Stimulated activated CD4-positive, alpha-beta T cell treated with anti-CD3 and anti-CD28 coated beads, Interleukin-15, amount 100 ng/mL, for 1 hour (primary cell): Measurements from ENCODE around the gene ATP4B.

Experiments
- DNase-seq, 2 donors: peaks; one replicate each; pipeline ENCODE4 v3.0.0-alpha.2; 2020; ENCODE audit warnings: low read depth in 1 of 2, low spot score in 1 of 2

ATP4B gene

DNA sequence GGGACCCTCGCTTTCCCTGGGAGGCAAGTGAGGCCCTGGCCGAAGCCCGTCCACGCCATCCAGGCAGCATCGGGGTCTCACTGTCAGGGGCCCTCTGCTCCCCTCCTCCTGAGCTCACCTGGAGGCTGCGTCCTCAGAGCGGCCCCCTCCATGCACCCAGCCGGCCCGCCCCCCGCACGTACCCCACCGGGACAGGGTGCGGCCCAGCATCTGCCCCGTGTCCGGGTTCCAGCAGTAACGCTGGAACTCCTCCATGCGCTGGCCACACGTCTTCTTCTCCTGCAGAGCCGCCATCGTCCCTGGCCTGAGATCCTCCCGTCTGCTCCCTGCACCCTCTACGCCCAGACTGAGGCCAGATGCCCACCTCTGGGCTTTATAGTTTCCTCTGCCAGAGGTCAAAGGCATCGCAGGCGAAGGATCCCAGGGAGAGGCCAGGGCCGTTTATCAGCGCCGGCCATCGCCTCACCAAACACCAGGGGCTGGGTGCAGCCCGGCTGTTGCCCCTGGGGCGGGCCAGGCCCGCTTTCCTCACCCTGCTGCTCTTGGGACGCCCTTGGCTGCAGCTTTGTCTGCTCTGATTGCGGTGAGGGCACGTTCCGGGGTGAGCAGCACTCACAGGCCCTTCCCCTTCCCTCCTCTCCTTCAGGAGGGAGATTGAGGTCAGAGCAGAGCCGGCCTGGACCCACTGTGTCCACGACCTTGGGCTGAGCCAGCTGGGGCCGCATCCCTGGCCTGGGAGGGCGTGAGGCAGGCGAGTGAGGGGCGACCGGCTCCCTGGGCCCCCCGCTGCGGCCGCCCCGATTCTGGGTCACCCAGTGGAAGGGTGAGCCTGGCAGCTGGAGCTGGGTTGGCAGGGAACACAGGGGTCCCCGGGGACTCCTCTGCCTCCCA lies at the start of gene ATP4B:
ATP4B (minus strand) TSS at position 348 of the 891 bp plus-strand sequence; CDS start at position 294, 54 bp downstream.
- DNase-seq = no peak

DNA sequence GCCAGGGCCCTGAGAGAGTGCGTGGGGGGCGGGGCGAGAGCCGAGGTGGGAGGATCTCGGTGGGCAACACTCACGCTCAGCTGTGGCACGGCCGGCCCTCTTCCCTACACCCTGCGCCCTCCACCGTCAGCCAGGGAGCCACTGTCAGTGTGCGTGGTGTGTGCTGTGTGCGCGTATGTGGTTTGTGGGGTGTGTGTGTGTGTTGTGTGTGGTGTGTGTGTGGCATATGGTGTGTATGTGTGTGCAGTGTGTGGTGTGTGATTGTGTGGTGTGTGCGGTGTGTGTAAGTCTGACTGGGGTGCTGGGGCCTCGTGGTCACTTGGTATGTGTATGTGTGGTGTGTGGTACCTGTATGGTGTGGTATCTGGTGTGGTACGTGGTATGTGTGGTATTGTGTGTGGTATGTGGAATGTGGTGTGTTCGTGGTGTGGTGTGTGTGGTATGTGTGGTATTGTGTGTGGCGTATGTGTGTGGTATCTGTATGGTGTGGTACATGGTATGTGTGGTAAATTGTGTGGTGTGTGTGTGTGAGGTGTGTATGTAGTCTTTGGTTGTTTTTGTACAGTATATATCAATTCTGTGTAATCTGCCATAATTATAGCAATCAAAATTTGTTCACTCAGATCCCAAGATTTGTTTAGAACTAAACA lies 14.1 kb upstream of the ATP4B start:
- DNase-seq = no peak

DNA sequence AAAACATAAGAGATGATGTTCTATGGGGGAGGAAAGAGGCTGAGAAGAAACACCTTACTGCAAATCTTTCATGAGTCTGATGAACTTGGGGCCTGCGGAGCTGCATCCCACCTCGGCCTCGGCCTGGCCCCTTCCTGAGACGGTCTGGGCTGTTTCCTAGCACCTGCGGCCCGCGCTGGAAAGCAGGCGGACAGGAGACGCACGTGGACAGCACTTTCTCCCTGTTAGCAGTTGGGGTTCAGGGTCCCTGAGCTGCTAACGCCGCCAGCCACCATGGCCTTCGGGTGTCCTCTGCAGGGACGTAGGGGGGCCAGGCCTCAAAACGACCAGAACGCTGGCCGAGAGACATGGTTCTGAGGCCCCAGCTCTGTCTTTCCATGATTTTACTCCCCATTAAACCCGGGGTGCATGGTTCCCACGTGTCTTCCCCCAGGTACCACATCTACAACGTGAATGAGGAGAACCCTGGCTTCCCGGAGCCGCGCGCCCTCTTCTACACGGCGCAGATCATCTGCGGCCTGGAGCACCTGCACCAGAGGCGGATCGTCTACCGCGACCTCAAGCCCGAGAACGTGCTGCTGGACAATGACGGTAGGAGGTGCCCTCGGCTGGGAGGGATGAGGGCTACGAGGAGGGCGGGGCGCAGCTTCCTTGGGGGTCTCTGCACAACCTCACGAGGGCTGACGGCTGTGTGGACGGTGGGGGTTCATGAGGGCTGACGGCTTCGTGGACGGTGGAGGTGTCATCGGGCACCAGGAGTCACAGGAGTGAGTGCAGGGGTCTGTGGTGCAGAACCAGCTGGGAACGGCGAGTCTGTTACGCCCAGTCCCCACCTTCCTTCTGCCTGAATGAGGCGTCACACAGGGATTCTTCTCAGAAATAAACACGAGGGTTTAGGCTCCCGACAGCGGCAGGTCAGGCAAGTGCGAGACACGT lies 13.3 kb upstream of the ATP4B start:
- DNase-seq = no peak

DNA sequence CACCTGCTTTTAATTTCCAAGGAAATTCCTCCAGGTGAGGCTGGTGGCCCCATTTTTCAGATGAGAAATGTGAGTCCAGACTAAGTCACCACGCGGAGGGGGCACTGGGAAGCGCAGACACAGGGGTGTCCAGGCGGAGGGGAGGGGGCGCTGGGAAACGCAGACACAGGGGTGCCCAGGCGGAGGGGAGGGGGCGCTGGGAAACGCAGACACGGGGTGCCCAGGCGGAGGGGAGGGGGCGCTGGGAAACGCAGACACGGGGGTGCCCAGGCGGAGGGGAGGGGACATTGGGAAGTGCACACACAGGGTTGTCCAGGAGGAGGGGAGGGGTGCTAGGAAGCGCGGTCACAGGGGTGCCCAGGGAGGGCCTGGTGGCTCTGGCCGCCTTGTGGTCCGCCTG lies 12.5 kb upstream of the ATP4B start:
- DNase-seq = no peak

DNA sequence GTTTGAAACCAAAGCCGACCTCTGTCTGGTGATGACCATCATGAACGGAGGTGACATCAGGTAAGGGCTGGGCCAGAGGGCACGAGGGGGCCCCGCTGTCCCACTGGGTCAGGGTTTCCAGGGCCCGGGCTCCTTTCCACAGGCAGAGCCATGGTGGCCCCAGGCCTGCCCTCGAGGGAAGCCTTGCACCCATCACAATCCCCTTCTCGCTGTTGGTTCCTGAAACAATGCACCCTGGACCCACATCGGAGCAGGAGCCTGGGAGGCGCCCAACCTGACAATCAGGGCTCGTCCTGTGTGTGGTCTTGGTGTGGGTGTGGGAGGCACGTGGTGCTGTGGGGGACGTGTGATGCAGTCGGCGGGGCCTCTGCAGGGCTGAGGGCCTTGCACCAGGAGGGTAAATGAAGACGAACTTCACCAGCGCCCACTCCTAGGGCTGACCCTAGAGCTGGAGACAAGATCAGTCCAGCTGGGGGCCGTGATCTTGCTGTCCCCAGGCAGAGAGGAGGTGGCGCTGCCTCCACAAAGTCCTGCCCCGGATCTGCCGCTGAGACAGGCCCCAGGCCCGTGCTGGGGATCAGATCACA lies 11.8 kb upstream of the ATP4B start:
- DNase-seq = no peak

DNA sequence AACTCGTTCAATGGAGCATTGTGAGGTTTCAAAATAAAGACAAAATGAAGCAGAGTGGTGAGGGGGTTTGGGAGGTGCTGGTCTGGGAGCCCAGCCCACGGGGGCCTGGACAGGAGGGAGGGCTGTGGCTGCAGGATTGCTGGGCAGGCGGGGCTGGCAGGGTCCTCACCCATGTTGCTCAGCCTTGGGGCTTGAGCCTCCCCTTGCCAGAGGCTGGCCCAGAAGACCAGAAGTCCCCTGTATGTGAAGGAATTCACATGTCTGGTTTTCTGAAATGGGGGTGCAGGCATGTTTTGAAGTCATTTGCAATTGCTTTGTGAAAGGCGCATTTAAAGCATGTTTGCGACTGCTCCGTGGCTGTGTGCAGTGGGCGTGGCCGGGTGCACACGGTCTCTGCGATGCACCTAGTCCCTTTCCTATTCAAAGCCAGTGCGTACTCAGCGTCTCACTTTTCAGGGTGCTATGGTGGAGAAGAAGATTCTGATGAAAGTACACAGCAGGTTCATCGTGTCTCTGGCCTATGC lies 11.3 kb upstream of the ATP4B start:
- no peak for DNase-seq

DNA sequence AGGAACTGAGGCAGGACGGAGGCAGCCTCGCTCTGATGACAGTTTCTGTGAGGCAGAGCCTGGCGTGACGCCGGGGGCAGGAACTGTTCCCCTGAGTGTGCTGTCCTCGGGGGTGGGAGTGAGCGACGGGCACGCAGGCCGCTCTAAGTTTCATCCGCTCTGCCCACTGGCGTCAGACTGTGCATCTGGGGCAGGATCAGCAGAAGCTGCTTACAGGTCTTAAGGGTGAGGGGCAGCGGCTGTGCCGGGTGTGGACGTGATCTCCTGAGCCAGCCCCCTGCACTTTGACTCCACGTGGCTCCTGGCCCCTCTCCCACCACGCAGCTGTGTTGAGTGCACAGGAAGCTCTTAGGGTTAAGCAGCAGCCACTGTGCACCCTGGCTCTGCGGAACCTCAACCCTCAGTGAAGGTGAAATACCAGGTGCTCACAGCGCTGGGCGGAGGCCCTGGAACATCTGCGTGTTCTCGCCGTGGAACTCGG lies 10.5 kb upstream of the ATP4B start:
- no peak for DNase-seq

DNA sequence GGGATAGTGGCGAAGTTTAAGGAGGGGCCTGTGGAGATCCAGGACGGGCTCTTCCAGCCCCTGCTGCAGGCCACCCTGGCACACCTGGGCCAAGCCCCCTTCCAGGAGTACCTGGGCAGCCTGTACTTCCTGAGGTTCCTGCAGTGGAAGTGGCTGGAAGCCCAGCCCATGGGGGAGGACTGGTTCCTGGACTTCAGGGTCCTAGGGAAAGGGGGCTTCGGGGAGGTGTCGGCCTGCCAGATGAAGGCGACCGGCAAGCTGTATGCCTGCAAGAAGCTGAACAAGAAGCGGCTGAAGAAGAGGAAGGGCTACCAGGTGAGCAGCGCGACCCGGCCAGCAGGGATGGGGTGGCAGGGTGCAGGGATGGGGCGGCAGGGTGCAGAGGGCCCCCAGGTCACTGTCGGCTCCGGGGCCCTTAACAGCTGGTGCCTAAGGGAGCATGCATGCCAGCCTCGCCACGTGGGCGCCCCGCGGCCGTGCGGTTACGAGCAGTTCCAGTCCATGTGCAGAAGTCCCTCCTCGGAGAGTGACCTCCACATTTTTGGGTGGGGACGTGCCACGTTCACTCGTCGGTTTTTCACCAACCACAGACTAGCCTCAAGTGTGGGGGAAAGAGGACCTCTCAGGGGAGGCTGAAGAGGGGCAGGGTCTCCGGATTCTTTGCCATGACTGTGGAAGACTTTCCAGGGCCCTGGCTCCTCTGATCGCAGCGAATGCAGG lies 9.9 kb upstream of the ATP4B start:
- DNase-seq = no peak

DNA sequence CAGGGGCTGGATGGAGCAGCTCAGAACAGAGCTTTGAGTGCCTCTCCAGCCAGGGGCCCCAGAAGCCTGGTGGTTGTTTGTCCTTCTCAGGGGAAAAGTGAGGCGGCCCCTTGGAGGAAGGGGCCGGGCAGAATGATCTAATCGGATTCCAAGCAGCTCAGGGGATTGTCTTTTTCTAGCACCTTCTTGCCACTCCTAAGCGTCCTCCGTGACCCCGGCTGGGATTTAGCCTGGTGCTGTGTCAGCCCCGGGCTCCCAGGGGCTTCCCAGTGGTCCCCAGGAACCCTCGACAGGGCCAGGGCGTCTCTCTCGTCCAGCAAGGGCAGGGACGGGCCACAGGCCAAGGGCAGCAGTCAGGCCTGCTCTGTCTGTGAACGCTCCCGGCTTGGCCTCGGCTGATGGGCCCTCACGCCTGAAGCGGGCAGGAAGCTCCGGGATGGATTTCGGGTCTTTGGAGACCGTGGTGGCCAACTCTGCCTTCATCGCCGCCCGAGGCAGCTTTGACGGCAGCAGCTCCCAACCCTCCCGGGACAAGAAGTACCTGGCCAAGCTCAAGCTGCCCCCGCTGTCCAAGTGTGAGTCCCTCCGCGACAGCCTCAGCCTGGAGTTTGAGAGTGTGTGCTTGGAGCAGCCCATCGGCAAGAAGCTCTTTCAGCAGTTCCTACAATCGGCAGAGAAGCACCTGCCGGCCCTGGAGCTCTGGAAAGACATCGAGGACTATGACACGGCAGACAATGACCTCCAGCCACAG lies 9.1 kb upstream of the ATP4B start, which contains the start of gene GRK1:
GRK1 (plus strand) TSS at position 269 of the 751 bp plus-strand sequence; CDS start at position 437, 168 bp downstream.
- no peak for DNase-seq

DNA sequence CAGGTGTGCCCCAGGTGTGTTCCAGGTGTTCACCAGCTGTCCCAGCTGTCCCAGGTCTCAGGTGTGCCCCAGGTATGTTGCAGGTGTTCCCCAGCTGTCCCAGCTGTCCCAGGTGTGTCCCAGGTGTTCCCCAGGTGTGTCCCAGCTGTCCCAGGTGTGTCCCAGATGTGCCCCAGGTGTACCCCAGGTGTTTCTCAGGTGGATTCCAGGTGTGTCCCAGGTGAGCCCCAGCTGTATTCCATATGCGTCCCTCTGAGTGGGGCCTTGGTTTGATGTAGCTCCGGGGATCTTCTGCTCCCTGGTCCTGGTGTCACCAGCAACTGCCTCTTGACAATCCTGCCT lies 8.3 kb upstream of the ATP4B start:
- no peak for DNase-seq

DNA sequence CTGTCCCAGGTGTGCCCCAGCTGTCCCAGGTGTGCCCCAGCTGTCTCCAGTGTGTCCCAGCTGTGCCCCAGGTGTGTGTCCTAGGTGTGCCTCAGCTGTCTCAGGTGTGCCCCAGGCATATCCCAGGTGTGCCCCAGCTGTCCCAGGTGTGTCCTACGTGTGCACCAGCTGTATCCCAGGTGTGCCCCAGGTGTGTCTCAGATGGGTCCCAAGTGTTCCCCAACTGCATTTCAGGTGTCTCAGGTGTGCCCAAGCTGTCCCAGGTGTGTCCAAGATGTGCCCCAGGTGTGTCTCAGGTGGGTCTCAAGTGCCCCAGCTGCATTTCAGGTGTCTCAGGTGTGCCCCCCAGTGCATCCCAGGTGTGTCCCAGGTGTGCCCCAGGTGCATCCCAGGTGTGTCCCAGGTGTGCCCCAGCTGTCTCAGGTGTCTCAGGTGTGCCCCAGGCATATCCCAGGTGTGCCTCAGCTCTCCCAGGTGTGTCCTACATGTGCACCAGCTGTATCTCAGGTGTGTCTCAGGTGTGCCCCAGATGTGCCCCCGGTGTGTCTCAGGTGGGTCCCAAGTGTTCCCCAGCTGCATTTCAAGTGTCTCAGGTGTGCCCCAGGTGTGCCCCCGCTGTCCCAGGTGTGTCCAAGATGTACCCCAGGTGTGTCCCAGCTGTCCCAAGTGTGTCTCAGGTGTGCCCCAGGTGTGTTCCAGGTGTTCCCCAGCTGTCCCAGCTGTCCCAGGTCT lies 7.8 kb upstream of the ATP4B start:
- DNase-seq = no peak

DNA sequence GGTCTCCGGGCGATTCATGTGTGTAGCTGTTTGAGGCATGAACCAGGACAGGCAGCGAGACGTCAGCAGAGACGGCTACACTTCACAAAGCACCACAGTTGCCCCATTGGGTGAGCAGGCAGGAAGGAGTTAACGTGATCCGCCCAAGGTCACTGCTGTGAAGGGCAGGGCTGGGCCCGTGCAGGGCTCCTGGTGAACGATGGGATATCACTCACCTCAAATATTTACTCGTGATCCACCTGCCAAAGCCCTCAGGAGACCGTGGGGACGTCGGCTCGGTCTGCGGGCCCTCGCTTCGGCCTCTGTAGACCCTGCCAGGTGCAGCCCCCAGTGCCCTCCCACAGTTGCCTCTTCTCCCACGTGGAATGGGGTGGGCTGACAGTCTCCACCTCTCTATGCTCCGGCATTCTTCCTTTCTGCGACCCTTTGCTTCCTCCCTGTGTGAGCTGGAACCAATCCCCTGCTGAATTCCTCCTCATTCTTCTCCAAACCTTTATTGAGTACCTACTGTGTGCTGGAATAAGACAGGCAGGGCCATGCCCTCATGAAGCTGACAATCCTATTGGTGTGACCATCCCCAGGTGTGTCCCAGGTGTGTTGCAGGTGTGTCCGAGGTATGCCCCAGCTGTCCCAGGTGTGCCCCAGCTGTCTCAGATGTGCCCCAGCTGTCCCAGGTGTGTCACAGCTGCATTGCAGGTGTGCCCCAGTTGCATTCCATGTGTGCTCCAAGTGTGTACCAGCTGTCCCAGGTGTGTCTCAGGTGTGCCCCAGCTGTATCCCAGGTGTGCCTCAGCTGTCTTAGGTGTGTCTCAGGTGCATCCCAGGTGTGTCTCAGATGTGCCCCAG lies 7.0 kb upstream of the ATP4B start:
- no peak for DNase-seq

DNA sequence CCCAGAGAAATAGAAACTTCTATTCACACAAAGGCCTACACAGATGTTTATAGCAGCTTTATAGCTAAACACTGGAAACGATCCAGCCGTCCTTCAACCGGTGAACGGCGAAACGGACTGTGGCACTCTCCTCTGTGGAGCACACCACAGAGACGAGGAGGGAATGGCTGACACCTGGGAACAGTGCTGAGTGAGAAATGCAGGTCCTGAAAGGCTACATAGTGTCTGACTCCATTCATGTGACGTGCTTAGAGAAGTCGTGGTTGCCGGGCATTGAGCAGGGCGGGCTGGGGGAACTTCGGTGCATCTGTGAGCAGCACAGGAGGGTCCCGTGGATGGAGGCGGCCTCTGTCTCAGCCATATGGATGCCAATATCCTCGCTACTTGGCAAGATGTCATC lies 5.9 kb upstream of the ATP4B start:
- no peak for DNase-seq

DNA sequence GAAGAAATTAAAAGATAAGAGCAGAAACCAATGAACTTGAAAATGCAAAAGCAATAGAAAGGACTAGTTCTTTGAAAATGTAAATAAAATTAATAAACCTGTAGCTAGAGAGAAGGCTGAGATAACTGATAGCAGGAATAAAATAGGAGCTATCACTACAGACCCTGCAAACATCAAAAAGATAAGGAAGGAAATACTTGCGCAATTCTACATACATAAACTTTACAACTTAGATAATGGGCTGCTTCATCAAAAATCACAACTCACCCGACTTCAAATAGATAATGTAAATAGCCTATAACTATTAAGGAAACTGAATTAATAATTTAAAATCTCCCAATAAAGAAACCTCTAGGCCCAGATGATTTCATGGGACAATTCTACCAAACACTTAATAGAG lies 3.5 kb upstream of the ATP4B start:
- no peak for DNase-seq

DNA sequence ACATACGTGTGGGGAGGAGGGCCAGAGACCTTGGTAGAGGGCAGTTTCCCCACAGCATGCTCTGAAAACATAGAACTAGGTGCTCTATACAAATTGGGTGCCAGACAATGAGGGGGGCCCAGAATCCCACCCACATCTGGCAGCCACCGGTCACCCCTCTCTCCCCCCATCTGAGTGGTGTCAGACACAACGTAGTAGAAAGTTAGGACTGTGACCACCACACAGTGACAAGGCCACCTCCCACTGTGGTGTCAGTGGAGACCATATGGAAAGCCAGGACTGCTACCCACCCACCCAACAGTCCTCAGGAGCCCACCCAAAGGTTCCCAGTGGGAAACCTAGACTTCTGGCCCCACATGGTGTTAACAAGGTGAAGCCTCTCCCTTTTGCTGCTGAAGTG lies 2.1 kb upstream of the ATP4B start:
- DNase-seq = no peak

DNA sequence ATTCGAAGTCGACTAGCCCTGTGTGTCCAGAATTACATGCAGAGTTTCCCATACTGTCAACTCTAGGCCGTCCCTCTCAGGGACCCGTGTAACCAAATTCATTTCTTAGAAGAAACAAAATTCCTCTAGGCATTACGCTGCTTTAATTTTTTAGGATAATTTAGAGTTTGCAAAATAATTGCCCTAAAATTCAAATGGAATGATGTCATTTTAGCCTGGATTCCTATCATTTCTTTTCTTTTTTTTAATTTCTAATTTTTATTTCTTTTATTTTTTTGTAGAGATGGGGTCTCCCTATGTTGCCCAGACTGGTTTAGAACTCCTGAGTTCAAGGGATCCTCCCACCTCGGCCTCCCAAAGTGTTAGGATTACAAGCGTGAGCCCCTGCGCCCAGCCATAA lies 1.3 kb upstream of the ATP4B start:
- DNase-seq = no peak

DNA sequence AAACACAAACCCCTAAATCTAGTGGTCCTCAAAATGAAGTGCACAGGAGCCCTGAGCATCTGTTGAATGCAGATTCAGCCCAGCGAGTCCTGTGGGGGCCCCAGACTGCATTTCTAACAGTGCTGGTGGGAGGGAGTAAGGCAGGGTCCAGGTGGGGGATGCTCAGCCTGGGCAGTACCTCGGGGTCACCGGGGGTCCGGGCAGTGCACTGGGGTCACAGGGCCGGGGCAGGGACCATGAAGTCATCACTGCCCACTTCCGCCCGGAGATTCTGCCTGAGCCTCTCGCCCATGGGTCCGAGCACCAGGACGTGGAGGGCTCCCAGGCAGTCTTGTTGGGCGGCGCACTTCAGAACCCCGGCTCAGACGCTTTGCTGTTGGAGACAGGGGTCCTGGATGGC lies 838 bp upstream of the ATP4B start:
- DNase-seq = no peak
